ENCODE data around the gene SLC6A18. TPM values are rescaled to one million over a fixed set of nuclear protein-coding genes. Genes with fewer than 3 reads are reported as not detected.

Gene SLC6A18
- total and polyA plus RNA-seq, 10 of the 15 experiments (the other 5 are each of a cell fraction or from before 2014, with no cell fraction given), result not detected

GRCh38 chr5:1182360-1182632 is 42.9 kb upstream of the SLC6A18 start:
- no peak for FAIRE-seq
- BruUV-seq (replicated peaks), result no TSS peak
- CTCF ChIA-PET, result interaction anchor here (1.4 kb wide), 1 partner anchor 8 kb away, joined by 8 read pairs; no protein-coding TSS in a partner anchor
- TF ChIP-seq HDAC6 (IDR thresholded peaks at IDR 0.05; ENCODE audit: unreplicated experiment), result no peak
- TF ChIP-seq NBN (IDR thresholded peaks at IDR 0.05), result no peak
- no peak for TF ChIP-seq ZBTB33 (IDR thresholded peaks at IDR 0.05)
- TF ChIP-seq SMAD5 (IDR thresholded peaks at IDR 0.05; ENCODE audit: low read depth), result no peak
- no peak for TF ChIP-seq MTA3 (IDR thresholded peaks at IDR 0.05; ENCODE audit: borderline replicate concordance, low read length)
- no peak for TF ChIP-seq USF2 (IDR thresholded peaks at IDR 0.05; ENCODE audit: borderline replicate concordance, low read depth, low read length)
- TF ChIP-seq IKZF2 (IDR thresholded peaks at IDR 0.05), result no peak
- TF ChIP-seq MEF2A (IDR thresholded peaks at IDR 0.05; ENCODE audit: insufficient read depth, low read depth, low read length), result no peak
- TF ChIP-seq JUND (IDR thresholded peaks at IDR 0.05; ENCODE audit: low read depth, low read length), result no peak
- TF ChIP-seq ZNF592 (IDR thresholded peaks at IDR 0.05), result no peak
- TF ChIP-seq LARP7 (IDR thresholded peaks at IDR 0.05), result no peak
- TF ChIP-seq ZNF217 (IDR thresholded peaks at IDR 0.05), result no peak
- no peak for TF ChIP-seq NKRF (conservative IDR thresholded peaks at IDR 0.05)
- no peak for TF ChIP-seq SPI1 (IDR thresholded peaks at IDR 0.05; ENCODE audit: borderline replicate concordance, insufficient read depth, low read depth, low read length)
- no peak for TF ChIP-seq IRF5 (IDR thresholded peaks at IDR 0.05; ENCODE audit: borderline replicate concordance)
- no peak for TF ChIP-seq JUNB (IDR thresholded peaks at IDR 0.05)
- TF ChIP-seq GATAD2B (conservative IDR thresholded peaks at IDR 0.05; ENCODE audit: low read depth), result no peak

More at GRCh38 chr5:1182360-1182632, 42.9 kb upstream of the SLC6A18 start:
- H3K4me3 ChIP-seq, result no peak overlapping the region
- DNase-seq (ENCODE audit: low read depth, low spot score) (no peak), ATAC-seq (no peak)
- POLR2A ChIA-PET, result no interaction called here
- no peaks in the 10 kb centered on the region for H3K4me1 ChIP-seq (ENCODE audit: control insufficient read depth, insufficient read depth, low read length)
- H2AFZ ChIP-seq (ENCODE audit: control insufficient read depth, low read depth, low read length), result no peak overlapping the region
- no peak overlapping the region for H3K9ac ChIP-seq (ENCODE audit: control insufficient read depth, insufficient read depth, low read length)
- intact Hi-C loops (cut with micrococcal nuclease; ENCODE audit: unreplicated experiment) (no loop called here), in situ Hi-C loops (cut with MboI) (no loop called here)
- H3K79me2 ChIP-seq (ENCODE audit: control insufficient read depth, insufficient read depth, low read length), result no peaks in the 10 kb centered on the region
- no peaks in the 10 kb centered on the region for H4K20me1 ChIP-seq (ENCODE audit: control insufficient read depth, insufficient read depth)
- SMC1A ChIA-PET (ENCODE audit: uncharacterized antibody, unreplicated experiment), result no interaction called here
- RAD21 ChIA-PET (ENCODE audit: unreplicated experiment), result no interaction called here
- no peak overlapping the region for H3K27ac ChIP-seq (ENCODE audit: control insufficient read depth, insufficient read depth)
- no peaks in the 10 kb centered on the region for H3K9me3 ChIP-seq (replicated peaks; ENCODE audit: control insufficient read depth, insufficient read depth, low read length)
- H3K4me2 ChIP-seq (ENCODE audit: control insufficient read depth, insufficient read depth), result no peak overlapping the region
- WGBS (ENCODE audit: insufficient coverage, insufficient replicate concordance, low lambda C conversion rate, missing lambda C conversion rate), result 36% methylated on average over 5 of the region's 7 CpGs
- H3K36me3 ChIP-seq (ENCODE audit: control insufficient read depth in 2 of 2, insufficient read depth in 2 of 2, low read length in 1 of 2), result no peaks in the 10 kb centered on the region
- no peaks in the 10 kb centered on the region; a peak in 1 of 4 replicates for H3K27me3 ChIP-seq (replicated peaks in 1 of 2; ENCODE audit: control insufficient read depth in 2 of 2, insufficient read depth in 2 of 2, low read length in 1 of 2)
